WTC11 (cell line): ENCODE data around the gene LIN28B. TPM values are rescaled to one million over a fixed set of nuclear protein-coding genes. Genes with fewer than 3 reads are reported as not detected.

Source experiments
- ATAC-seq: fragments of 200-7000 bp; cut with Tn5 transposase; 2 replicates; pipeline ENCODE4 v1.10.0; 2021; ENCODE audit warnings: mild to moderate bottlenecking, moderate library complexity
- CTCF ChIA-PET: fragments of 300-600 bp; sonication (Branson Sonifier 250); formaldehyde crosslinking; loops from one replicate; lab custom pipeline; 2021; ENCODE audit warnings: antibody characterized with exemption; lab: Charles Lee
- POLR2A ChIA-PET: fragments of 350-600 bp; sonication (Branson Sonifier 250); formaldehyde crosslinking; loops from one replicate; lab custom pipeline; 2021; ENCODE audit warnings: antibody characterized with exemption; lab: Charles Lee
- DNase-seq: peaks from one replicate; pipeline ENCODE4 v3.0.0; 2021; ENCODE audit warnings: low spot score
- H3K27ac Mint-ChIP-seq: 2 replicates; pipeline ENCODE4 v1.8.0; 2021; ENCODE audit warnings: mixed read lengths
- H3K27me3 Mint-ChIP-seq: 2 replicates; pipeline ENCODE4 v1.8.0; 2021; ENCODE audit warnings: low read depth, mild to moderate bottlenecking, moderate library complexity, mixed read lengths
- H3K36me3 Mint-ChIP-seq: 2 replicates; pipeline ENCODE4 v1.8.0; 2021; ENCODE audit warnings: mixed read lengths
- H3K4me1 Mint-ChIP-seq: 2 replicates; pipeline ENCODE4 v1.8.0; 2022; ENCODE audit warnings: mixed read lengths
- H3K4me3 Mint-ChIP-seq: 2 replicates; pipeline ENCODE4 v1.8.0; 2021; ENCODE audit warnings: mild to moderate bottlenecking, moderate library complexity, mixed read lengths
- H3K9me3 Mint-ChIP-seq: 2 replicates; pipeline ENCODE4 v1.8.0; 2021; ENCODE audit warnings: mixed read lengths
- ARID4B ChIP-seq: sonication (generic); formaldehyde crosslinking; IDR thresholded peaks from 2 replicates; pipeline ENCODE4 v1.8.0; 2023; ENCODE audit warnings: missing genetic modification reagents, mild to moderate bottlenecking, borderline replicate concordance
- ATF6 ChIP-seq: sonication (generic); formaldehyde crosslinking; IDR thresholded peaks from 2 replicates; pipeline ENCODE4 v1.8.1; 2023; ENCODE audit warnings: mild to moderate bottlenecking, missing genetic modification reagents
- FOXJ3 ChIP-seq: sonication (generic); formaldehyde crosslinking; IDR thresholded peaks from 2 replicates; pipeline ENCODE4 v1.9.0; 2021; ENCODE audit warnings: missing genetic modification reagents, mild to moderate bottlenecking, borderline replicate concordance
- FOXP1 ChIP-seq: sonication (generic); formaldehyde crosslinking; IDR thresholded peaks from 2 replicates; pipeline ENCODE4 v1.8.0; 2022; ENCODE audit warnings: missing genetic modification reagents, mild to moderate bottlenecking, moderate library complexity, borderline replicate concordance
- IRF1 ChIP-seq: sonication (generic); formaldehyde crosslinking; IDR thresholded peaks from 2 replicates; pipeline ENCODE4 v1.8.0; 2023; ENCODE audit warnings: missing genetic modification reagents
- MAX ChIP-seq: sonication (generic); formaldehyde crosslinking; IDR thresholded peaks from 2 replicates; pipeline ENCODE4 v1.8.0; 2022; ENCODE audit warnings: mild to moderate bottlenecking, missing genetic modification reagents
- OVOL2 ChIP-seq: fragments of 250-450 bp; sonication (Bioruptor Pico); IDR thresholded peaks from 2 replicates; pipeline ENCODE4 v1.9.0; 2021; ENCODE audit warnings: mild to moderate bottlenecking, borderline replicate concordance
- SOX15 ChIP-seq: fragments of 250-450 bp; sonication (Bioruptor Pico); IDR thresholded peaks from 2 replicates; pipeline ENCODE4 v1.9.0; 2021; ENCODE audit warnings: mild to moderate bottlenecking
- STAT6 ChIP-seq: sonication (generic); formaldehyde crosslinking; conservative IDR thresholded peaks from 2 replicates; pipeline ENCODE4 v1.8.1; 2023; ENCODE audit warnings: mild to moderate bottlenecking, low read depth, missing genetic modification reagents, moderate library complexity
- TCF7 ChIP-seq: sonication (generic); formaldehyde crosslinking; IDR thresholded peaks from 2 replicates; pipeline ENCODE4 v1.8.0; 2022; ENCODE audit warnings: mild to moderate bottlenecking, low read depth, missing genetic modification reagents, moderate library complexity
- ZNF232 ChIP-seq: sonication (generic); formaldehyde crosslinking; IDR thresholded peaks from 2 replicates; pipeline ENCODE4 v1.8.0; 2022; ENCODE audit warnings: mild to moderate bottlenecking, missing genetic modification reagents
- ZNF532 ChIP-seq: fragments of 250-450 bp; sonication (Bioruptor Pico); IDR thresholded peaks from 2 replicates; pipeline ENCODE4 v1.9.0; 2021; ENCODE audit warnings: mild to moderate bottlenecking, borderline replicate concordance
- ZSCAN18 ChIP-seq: fragments of 250-450 bp; sonication (Bioruptor Pico); IDR thresholded peaks from 2 replicates; pipeline ENCODE4 v2.1.2; 2022; ENCODE audit warnings: mild to moderate bottlenecking, moderate library complexity
- total RNA-seq: library from RNA; stranded (reverse); gene quantifications from 3 replicates; pipeline ENCODE4 v1.2.3, GENCODE V29; 2021

The LIN28B gene
- total RNA-seq, 1 experiment from 2014 or later, result 73.4 TPM

GRCh38 chr6:105077596-105078385, 120.9 kb downstream of the LIN28B start (continued):
- TF ChIP-seq ARID4B (CRISPR knock-in tag), result no peak
- TF ChIP-seq OVOL2 (CRISPR knock-in tag), result no peak
- no peak for TF ChIP-seq ZNF232 (CRISPR knock-in tag)
- no peak for TF ChIP-seq STAT6 (CRISPR knock-in tag)
- TF ChIP-seq SOX15 (CRISPR knock-in tag), result no peak

GRCh38 chr6:105078386-105078708, 121.4 kb downstream of the LIN28B start:
- POLR2A ChIA-PET, result no interaction called here
- Mint-ChIP-seq H3K27me3 (no peaks in the 10 kb centered on the region), H3K4me3 (no peak overlapping the region), H3K27ac (peak overlapping the region; percentile 54; the same call in 1 of the 2 replicates), H3K9me3 (no peaks in the 10 kb centered on the region), H3K36me3 (peaks cover 16% of the 10 kb centered on the region), H3K4me1 (peaks cover 5% of the 10 kb centered on the region; the same call in 1 of the 2 replicates)
- CTCF ChIA-PET, result interaction anchor here (0.9 to 2.2 kb wide), 7 partner anchors 42 to 266 kb away, joined by 3 to 22 read pairs (median 6); partner anchors contain the start of gene HACE1
- ATAC-seq (no peak), DNase-seq (no peak)
- TF ChIP-seq ZNF532, result no peak
- no peak for TF ChIP-seq IRF1
- no peak for TF ChIP-seq ZSCAN18
- TF ChIP-seq FOXP1 (CRISPR knock-in tag), result no peak
- TF ChIP-seq TCF7 (CRISPR knock-in tag), result no peak
- no peak for TF ChIP-seq MAX
- TF ChIP-seq FOXJ3 (CRISPR knock-in tag), result no peak
- no peak for TF ChIP-seq ATF6
